IPS DF 19.7 (cell line): ENCODE results near the gene DGCR2.
"Not testable (repeated sequence)": the region's sequence is repeated elsewhere in the genome, so short reads cannot be mapped to it uniquely, and the experiment has no call there.

Source experiments
- DNase-seq: peaks from one replicate; pipeline ENCODE4 v3.0.0-alpha.2; 2013; ENCODE audit warnings: low read depth, low spot score

DGCR2 gene, protein sequence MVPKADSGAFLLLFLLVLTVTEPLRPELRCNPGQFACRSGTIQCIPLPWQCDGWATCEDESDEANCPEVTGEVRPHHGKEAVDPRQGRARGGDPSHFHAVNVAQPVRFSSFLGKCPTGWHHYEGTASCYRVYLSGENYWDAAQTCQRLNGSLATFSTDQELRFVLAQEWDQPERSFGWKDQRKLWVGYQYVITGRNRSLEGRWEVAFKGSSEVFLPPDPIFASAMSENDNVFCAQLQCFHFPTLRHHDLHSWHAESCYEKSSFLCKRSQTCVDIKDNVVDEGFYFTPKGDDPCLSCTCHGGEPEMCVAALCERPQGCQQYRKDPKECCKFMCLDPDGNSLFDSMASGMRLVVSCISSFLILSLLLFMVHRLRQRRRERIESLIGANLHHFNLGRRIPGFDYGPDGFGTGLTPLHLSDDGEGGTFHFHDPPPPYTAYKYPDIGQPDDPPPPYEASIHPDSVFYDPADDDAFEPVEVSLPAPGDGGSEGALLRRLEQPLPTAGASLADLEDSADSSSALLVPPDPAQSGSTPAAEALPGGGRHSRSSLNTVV

DNA sequence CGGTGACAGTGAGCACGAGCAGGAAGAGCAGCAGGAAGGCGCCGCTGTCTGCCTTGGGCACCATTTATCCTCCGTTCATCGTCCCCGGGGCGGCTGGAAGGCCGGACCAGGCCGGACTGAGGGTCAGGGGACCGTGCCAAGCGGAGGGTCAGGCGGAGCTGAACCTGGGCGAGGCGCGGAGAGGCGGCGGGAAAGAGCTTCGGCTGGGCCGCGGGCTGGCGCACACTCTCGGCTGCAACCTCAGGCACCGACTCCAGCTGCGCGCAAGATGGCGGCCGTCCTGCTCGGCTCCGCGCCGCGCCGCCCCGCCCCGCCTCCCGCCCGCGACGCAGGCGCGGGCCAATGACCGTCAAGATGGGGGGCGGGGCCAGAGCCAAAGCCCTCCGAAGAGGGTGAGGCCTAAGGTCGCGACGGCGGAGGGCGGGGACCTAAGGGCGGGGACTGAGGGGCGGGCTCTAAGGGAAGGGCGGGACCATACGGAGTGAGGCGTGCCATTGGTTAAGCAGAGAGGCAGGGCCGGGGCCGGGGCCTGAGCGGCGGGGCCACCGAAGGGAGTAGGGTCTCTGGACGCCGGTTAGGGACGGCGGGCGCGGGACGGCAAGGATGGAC, at the start of gene DGCR2:
Gene DGCR2 (minus strand): TSS at position 270 of the 609 bp plus-strand sequence. CDS start 206 bp downstream, at position 64.
- DNase-seq: peak; percentile 59

DNA sequence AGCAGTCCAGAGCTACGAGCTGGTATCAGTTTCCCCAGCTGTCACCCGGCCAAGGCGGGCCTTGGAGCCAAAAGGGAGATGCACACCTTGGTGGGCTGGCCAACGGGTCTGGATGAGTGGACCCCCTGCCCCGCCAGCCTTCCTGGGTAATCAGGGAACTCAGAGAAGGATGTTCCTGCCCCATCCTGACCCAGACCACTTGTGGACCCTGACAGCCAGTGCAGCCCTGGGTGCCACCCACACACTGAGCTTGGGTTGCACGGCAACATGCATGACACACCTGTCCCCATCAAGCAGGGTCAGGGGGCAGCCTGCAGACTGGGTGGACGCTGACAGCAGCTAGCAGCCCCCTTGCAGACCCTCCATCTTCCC, 47.7 kb upstream of the DGCR2 start:
- no peak for DNase-seq

DNA sequence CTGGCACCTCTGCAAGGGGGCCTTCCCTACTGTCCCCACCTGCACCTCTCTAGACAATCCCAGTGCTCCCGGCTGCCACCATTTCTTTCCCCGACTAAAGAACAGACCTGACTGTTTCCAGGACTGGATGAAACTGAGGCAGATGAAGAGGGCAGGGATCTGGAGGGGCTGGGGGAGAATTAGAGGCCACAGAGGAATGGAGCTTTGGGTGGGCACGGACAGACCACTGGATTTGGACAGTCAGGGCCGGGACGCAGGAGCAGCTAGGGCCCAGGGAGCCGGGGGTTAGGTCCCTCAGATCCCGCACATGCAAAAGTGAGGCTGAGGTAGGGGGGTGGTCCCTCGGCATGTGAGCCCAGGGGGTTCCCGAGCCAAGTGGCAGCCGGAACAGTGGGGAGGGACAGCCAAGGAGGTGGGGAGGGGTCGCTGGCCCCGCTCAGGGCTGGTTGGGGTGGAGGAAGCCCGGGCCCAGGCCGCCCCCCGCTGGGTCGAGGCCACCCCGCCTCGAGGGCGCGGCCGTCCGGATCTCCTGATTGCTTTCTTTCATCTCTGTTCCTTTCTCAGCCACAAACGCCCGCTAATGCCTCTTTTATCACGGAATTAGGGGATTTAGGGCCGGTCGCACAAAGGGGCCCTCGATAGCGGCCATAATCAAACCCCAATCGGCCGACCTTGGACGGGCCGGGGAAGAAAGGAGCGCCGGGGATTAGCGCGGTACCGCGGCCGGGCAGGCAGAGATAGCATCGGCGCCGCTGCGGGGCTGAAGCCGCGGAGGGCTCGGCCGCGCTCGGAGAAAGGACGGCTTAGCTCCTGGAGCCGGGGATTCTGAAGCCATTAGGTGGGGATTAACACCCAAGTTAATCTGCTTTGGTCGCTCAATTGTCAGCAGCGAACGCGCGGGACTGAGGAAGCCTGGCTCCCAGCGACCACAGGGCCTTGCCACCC, 47.1 kb upstream of the DGCR2 start:
- DNase-seq: no peak

DNA sequence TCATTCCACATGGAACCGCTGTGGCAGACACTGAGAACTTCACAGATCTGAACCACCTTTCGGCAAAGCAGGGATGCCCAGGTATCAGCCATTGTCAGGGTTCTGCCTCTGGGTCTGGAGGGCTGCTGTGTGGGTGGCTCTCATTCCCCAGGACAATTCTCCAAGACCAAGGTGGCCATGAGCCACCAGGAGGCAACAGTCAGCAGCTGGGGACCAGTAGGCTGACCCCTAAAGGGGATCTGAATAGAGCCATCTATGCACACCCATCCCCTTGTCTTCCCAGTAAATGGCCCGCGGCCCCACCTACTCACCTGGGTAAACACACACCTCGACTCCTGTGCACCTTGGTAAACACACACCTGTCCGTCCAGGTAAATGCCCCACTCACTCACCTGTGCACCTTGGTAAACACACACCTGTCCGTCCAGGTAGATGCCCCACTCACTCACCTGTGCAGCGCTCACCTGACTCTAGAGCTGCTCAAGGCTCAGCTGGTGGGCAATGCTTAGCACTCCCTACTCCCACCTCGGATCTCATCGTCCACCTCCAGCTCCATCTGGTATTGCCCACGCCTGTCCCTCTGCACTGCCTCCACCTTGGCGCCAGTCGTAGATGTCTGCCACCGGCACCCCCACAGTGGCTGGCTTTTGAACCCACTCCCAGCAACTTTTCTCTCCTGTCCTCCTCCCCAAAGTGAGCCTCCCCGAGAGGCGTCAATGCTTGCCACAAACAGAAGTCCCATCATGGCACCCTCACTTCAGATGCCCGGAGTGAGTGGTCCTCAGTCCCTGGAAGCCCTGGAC, 46.1 kb upstream of the DGCR2 start:
- no peak for DNase-seq

DNA sequence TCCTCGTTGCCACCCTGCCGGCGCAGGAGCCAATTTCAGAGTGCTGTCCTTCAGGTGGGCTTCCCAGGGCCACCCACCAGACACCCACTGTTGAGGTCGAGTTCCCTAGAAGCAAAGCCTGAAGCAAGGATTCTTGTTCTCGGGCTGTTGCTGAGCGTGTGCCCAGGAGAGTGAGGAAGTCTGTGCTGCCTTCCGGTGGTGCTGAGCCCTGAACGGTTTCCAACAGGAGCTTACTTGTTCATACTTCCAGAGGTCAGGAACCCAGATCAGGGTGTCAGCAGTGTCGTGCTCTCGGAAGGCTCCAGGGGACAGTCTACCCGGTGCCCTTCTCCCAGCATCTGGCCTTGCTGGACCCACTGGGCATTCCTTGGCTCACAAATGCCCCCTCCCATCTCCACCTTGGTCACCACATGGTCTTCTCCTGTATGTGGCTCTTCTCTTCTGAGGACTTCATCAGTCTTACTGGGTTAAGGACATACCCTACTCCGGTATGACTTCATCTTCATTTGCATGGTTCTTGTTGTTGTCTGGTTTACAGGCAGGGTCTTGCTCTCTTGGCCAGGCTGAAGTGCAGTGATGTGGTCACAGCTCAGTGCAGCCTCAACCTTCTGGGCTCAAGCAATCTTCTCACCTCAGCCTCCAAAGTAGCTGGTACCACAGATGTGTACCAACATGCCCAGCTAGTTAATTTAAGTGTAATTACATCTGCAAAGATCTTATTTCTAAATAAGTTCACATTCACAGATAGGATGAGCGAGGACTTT, 45.1 kb upstream of the DGCR2 start:
- no peak for DNase-seq

DNA sequence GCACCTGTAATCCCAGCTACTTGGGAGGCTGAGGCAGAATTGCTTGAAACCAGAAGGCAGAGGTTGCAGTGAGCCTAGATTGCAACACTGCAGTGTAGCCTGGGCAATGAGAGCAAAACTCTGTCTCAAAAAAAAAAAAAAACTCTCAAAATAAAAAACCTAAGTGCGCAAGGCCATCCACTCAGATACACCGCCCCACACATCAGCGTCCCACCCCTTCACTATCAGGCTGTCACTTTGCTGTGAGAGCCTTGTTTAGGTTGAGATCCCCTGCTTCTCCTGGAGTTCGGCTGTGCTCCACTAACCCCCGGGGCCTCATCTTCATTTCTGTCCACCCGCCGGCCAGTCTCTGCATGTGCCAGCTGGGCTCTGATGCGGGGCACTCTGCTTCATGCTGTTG, 44.2 kb upstream of the DGCR2 start:
- no peak for DNase-seq

DNA sequence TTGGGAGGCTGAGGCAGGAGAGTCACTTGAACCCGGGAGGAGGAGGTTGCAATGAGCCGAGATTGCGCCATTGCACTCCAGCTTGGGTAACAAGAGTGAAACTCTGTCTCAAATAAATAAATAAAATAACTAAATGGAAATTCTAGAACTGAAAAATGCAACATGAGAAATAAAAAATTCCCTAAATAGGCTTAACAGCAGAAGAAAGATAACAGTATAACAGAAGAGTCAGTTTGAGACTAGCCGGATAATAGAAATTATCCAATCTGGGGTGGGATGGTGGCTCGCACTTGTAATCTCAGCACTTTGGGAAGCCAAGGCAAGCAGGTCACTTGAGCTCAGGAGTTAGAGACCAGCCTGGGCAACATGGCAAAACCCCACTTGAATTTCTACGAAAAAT, 42.2 kb upstream of the DGCR2 start:
- no peak for DNase-seq

DNA sequence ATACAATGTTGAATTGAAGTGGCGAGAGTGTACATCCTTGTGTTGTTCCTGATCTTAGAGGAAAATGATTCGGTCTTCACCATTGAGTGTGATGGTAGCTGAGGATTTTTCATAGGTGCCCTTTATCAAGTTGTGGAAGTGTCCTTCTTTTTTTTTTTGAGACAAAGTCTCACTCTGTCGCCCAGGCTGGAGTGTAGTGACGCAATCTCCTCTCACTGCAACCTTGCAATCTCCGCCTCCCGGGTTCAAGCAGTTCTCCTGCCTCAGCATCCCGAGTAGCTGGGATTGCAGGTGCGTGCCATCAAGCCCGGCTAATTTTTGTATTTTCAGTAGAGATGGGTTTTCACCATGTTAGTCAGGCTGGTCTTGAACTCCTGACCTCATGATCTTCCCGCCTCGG, 36.4 kb upstream of the DGCR2 start:
- not testable (repeated sequence) for DNase-seq

DNA sequence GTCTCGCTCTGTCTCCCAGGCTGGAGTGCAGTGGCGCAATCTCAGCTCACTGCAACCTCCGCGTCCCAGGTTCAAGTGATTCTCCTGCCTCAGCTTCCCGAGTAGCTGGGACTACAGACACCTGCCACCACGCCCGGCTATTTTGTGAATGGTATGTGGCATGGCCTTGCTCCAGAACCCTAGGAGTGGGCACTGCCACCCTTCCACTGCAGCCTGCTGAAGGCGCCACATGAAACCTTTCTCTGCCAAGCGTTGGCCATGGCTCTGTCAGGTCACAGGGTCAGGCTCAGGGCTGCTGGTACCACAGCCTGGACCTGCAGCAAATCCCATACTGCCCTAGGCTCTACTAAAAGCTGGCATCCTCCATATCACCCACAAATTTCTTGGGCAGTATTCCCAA, 33.9 kb upstream of the DGCR2 start:
- DNase-seq: not testable (repeated sequence)

DNA sequence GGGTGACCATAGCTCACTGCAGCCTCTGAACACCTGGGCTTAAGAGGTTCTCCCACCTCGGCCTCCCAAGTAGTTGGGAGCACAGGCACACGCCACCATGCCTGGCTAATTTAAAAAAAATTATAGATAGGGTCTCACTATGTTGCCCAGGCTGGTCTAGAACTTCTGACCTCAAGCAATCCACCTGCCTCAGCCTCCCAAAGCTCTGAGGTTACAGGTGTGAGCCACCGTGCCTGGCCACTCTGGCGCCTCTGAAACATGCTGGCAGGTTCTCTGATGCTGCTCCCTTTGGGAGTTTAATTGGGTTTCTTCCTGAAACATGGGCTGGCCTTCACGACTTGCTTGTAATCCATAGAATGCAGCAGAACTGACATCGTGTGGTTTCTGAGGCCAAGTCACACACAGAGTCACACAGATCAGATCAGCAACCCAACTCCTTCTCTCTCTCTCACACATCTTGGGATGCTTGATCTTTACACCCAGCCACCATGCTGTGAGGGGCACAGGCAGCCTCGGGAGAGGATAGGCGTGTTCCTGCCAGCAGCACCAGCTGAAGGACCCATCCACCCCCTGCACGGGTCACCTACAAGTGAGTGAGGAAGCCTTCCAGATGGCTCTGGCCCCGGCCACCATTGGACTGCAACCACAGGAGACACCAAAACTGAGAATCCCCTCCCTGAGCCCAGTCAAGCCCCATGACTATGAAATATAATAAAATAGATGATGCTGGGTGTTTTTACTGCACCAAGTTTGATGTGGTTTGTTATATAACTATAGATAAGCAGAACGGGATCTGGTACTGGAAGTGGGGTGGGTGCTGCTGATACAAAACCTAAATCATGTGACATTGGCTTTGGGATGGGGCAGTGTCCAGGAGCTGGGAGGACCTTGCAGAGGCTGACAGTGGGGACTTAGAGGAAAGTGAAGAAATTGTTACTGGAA, 31.0 kb upstream of the DGCR2 start:
- no peak for DNase-seq

DNA sequence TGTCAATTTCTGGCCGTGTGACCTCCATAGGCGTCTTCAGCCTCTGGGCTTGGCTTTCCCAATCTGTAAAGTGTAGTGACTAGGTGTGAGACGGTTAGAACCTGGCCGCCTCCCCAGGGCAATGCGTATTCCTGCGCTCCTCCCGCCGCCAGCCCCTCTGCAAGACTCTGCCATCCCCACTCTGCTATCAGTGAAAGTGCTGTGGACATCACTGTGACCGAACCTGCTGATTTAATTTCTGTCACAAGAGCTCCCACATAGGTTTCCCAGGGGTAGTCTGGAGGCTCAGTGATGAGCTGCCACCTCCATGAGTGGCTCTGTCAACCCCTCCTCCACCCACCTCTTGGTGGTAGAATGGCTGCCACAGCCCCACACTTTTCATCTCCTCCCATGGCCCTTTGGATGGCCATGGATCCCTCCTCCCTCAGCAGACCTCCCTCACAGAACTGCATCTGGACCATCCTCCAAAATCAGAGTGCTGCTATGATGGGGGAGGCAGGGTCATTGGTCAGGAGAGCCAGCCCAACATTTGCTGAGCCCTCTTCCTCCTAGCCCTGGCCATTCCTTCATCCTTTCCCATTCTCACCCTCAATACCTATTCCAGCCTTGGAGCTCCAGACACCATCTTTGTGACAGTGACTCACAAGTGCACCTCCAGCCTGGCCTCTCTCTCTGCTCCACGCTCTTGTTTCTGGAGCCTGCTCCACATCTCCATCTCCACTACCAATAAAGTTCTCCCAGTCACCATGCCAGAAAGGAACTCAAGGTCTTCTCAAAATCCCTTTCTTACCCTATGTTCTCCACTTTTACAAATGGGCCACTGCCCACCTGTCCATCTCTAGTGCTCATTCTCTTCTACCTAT, 29.3 kb upstream of the DGCR2 start:
- DNase-seq: no peak

DNA sequence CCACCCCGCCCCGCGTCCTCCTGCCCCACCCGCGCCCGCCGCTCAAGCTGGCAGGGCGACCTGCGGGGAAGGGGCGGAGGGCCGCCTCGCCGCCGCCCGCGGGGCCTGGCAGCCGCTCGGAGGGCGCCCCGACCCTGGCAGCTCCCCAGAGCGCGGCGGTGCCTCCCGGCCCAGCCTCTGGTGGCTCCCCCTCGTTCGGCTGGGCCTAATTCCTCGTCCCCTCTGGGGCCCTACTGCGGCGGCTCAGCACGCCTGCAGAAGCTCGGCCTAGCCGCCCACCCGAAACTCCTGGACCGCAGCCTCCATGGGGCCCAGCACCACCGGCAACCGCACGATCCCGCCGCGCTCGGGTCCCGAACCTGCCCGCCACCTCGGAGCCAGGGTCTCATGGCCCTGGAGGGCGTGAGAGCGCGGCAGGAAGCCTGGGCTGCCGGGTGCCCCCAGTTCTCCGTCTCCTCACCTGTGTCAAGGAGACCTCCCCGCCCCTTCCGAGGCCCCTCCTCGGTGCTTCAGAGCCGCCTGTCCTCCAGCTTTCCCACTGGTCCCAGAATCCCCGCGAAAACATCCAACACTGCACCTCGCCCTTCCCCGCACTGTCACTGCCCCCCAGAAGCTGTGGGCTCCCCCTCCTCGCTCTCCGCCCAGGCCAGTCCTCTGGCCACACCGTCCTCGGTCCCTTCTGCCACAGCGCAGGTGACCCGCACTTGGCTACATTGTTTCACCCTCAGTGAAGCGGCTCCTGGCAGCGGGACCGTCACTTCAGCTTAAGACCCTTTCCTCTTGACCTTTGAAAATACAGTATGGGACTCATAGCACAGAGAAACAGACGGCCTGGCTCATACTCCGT, 28.5 kb upstream of the DGCR2 start:
- no peak for DNase-seq

DNA sequence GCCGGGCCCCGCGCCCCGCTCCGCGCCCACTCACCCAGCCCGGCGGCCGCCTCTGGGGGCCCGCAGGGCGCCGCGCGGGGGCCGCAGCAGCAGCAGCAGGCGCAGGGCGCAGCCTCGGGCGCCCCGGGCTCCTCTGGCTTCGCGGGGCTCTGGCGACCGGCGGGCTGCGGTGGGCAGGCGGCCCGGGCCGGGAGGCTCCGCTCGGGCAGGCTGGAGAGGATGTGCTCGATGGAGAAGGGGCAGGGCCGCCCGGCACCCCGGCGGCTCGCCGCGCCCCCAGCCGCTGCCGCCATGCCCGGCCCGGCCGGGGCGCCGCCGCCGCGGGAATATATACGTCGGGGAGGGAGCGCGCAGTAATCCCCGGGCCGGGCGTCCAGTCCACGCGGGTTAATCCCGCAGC, 27.8 kb upstream of the DGCR2 start, which contains the start of gene GSC2:
Gene GSC2 (minus strand): TSS at position 302 of the 400 bp plus-strand sequence. CDS start 9 bp downstream, at position 293.
- no peak for DNase-seq

DNA sequence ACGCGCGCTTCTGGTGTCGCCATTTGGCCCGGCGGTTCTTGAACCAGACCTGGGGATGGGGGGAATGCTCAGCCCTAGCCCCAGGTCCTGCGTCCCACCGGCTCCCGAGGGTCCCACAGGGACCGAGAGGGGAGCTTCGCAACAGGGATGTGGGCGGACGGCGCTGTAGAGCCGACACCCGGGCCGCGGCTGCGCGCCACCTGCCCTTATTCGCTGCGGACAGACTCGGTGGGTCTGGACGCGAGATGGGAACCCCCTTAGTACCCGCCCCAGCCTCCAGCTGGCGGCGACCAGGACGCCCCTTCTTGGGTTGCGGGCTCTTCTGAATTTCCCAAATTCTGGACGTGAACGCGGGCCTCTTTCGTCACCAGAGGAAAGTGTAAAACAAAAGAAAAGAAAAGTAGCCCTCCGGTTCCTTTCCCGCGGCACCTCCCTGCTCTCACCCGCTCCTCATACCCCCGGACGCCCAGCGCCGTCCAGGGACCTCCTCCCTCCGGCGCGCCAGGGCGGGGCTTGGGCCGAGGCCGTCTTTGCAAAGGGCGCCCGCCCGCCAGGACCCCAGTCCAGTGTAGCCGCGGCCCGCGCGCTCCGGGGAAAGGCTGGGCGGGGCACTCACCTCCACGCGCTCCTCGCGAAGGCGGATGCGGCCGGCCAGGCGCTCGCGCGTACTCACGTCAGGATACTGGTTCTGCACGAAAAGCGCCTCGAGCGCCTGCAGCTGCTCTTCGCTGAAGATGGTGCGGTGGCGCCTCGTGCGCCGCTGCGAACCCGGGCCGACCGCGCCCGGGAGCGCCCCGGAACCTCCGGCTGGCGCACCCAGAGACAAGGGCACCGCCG, 27.1 kb upstream of the DGCR2 start:
- no peak for DNase-seq

DNA sequence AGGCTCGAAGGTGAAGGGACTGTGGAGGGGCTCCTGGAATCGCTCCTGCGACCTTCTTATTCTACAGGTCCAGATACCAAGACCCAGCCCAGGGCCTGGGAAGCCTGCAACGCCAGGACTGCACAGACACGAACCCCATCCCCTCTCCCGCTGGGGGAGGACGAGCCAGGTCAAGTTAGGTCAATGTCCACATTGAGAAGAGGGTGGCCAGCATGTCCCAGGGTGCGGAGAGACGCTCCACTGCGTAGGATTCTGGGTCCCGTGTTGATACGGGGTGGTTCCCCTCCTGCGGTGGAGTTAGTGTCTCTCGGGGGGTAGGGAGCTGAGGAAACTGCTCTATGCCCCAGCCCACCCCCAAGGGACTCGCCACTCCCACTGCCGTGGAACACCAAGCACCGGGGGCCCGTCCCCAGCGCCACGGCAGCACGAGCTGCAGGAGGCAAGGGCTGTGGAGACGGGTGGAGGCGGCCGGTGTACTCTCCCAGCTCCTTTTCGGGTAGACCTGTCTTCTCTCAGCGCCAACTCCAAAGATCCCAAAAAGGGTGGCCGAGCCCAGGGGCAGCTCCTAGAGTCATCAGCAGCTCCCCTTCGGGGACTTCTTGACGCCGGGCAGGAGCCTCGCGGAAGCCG, 26.3 kb upstream of the DGCR2 start:
- no peak for DNase-seq
